H1 (cell line): ENCODE data around the gene GFOD1.

Source experiments
- CTCF ChIP-seq, 3 experiments: IDR thresholded peaks; 1 replicate in 2 of 3; 2 replicates in 1 of 3; pipeline versions ENCODE4 v1.5.1 to v1.6.1; 2011; ENCODE audit warnings: low read length in 3 of 3, mild to moderate bottlenecking in 3 of 3, inconsistent platforms in 2 of 3, low read depth in 1 of 3, moderate library complexity in 1 of 3; ENCODE audit not compliant: insufficient read depth in 1 of 3; ENCODE audit errors: control extremely low read depth in 1 of 3
- HDAC6 ChIP-seq: IDR thresholded peaks from one replicate; pipeline ENCODE4 v1.7.1; 2012; ENCODE audit warnings: low read depth, mild to moderate bottlenecking, inconsistent platforms, low read length, moderate library complexity
- POLR2AphosphoS5 ChIP-seq: IDR thresholded peaks from 2 replicates; pipeline ENCODE4 v1.6.1; 2011; ENCODE audit warnings: low read depth, low read length

- no peak for TF ChIP-seq POLR2AphosphoS5
- no peak for TF ChIP-seq HDAC6
- TF ChIP-seq CTCF (IDR thresholded peaks at IDR 0.05; ENCODE audit: control extremely low read depth in 1 of 3, insufficient read depth in 1 of 3, low read depth in 1 of 3, low read length in 3 of 3) = no peak
Observed at GRCh38 chr6:13327691-13328075, 159.7 kb downstream of the GFOD1 start.
